ENCODE results near the gene CSK. TPM values are rescaled to one million over a fixed set of nuclear protein-coding genes. Genes with fewer than 3 reads are reported as not detected.
A peak's percentile ranks its signal among the peaks of the same experiment; 100 is the strongest.

CSK gene
- total RNA-seq, 4 donors from 2014 or later, result 14.9 to 56.4 (median 24.5) TPM

- H3K27me3 ChIP-seq, result no peaks in the 10 kb centered on the region
- peaks cover 0 to 66% (median 22%) of the 10 kb centered on the region in 3 donors for H3K36me3 ChIP-seq
- H3K27ac ChIP-seq, result peak overlapping the region in 1 of 4 donors; percentile 52
- peaks cover 0 to 36% (median 11%) of the 10 kb centered on the region in 4 donors for H3K4me1 ChIP-seq
- no peak for TF ChIP-seq EP300 (IDR thresholded peaks at IDR 0.05)
- TF ChIP-seq CTCF (IDR thresholded peaks at IDR 0.05), result no peak
- H3K9me3 ChIP-seq, result no peaks in the 10 kb centered on the region
- 90 to 91% methylated on average over 4 of the region's 4 CpGs for WGBS, 2 donors
- no peak overlapping the region for H3K4me3 ChIP-seq
- DNase-seq (ENCODE audit: low spot score in 2 of 2), result no peak
Observed at GRCh38 chr15:74845581-74845980, 63.7 kb downstream of the CSK start.

- Histone ChIP-seq H3K27ac (peak overlapping the region in 1 of 4 donors; percentile 8), H3K9me3 (no peaks in the 10 kb centered on the region), H3K27me3 (no peaks in the 10 kb centered on the region), H3K36me3 (peaks cover 0 to 84% (median 32%) of the 10 kb centered on the region in 3 donors), H3K4me1 (peaks cover 0 to 23% (median 4%) of the 10 kb centered on the region in 4 donors), H3K4me3 (no peak overlapping the region)
- TF ChIP-seq EP300 (IDR thresholded peaks at IDR 0.05) (no peak), CTCF (IDR thresholded peaks at IDR 0.05) (no peak), POLR2A (IDR thresholded peaks at IDR 0.05) (no peak)
- 50 to 55% methylated on average over 3 of the region's 3 CpGs for WGBS, 2 donors
- DNase-seq (ENCODE audit: low spot score in 2 of 2), result no peak
Observed at GRCh38 chr15:74847432-74847831, 65.6 kb downstream of the CSK start.

- 87 to 94% methylated on average over 4 of the region's 4 CpGs for whole genome bisulfite sequencing, 2 donors
- peaks cover 0 to 93% (median 47%) of the 10 kb centered on the region in 3 donors for H3K36me3 ChIP-seq
- TF ChIP-seq POLR2A (IDR thresholded peaks at IDR 0.05) (no peak), CTCF (IDR thresholded peaks at IDR 0.05) (no peak), EP300 (IDR thresholded peaks at IDR 0.05) (no peak)
Observed at GRCh38 chr15:74850393-74850792, 68.5 kb downstream of the CSK start.

GRCh38 chr15:74851960-74852359 lies 70.1 kb downstream of the CSK start:
- H3K36me3 ChIP-seq, result peaks cover 0 to 77% (median 47%) of the 10 kb centered on the region in 3 donors
- H3K4me1 ChIP-seq, result peaks cover 0 to 15% (median under 1%) of the 10 kb centered on the region in 4 donors
- no peaks in the 10 kb centered on the region for H3K27me3 ChIP-seq
- no peaks in the 10 kb centered on the region for H3K9me3 ChIP-seq
- no peak for DNase-seq (ENCODE audit: low spot score in 2 of 2)
- H3K4me3 ChIP-seq, result no peak overlapping the region
- H3K27ac ChIP-seq, result no peak overlapping the region
- TF ChIP-seq EP300 (IDR thresholded peaks at IDR 0.05) (no peak), POLR2A (IDR thresholded peaks at IDR 0.05) (no peak), CTCF (IDR thresholded peaks at IDR 0.05) (no peak)
- WGBS, 2 donors, result 88 to 94% methylated on average over 6 to 7 of the region's 7 CpGs

More at GRCh38 chr15:74850393-74850792, 68.5 kb downstream of the CSK start:
- no peaks in the 10 kb centered on the region for H3K27me3 ChIP-seq
- H3K9me3 ChIP-seq, result no peaks in the 10 kb centered on the region
- H3K4me1 ChIP-seq, result peaks cover 0 to 7% (median 0%) of the 10 kb centered on the region in 4 donors
- no peak for DNase-seq (ENCODE audit: low spot score in 2 of 2)
- no peak overlapping the region for H3K4me3 ChIP-seq
- no peak overlapping the region for H3K27ac ChIP-seq

Small RNAs within 50 kb of the gene (small RNA-seq; reads per million reads assigned to genes)
- not detected for gene CPLX3
- not detected for gene MIR4513
- gene MIR6882, result 0.38 reads per million

Other genes starting within 250 kb of the CSK start
- 1 to 10 TPM; 2.0 to 8.4 (median 5.3) TPM for gene ARID3B, start 240.9 kb upstream of the CSK start, total RNA-seq
- 100 to 1,000 TPM; 130 to 181 (median 138) TPM for gene CLK3, start 166.2 kb upstream of the CSK start, total RNA-seq
- 10 to 100 TPM; 14.4 to 18.8 (median 17.2) TPM for gene EDC3, start 86.1 kb upstream of the CSK start, total RNA-seq
- gene CYP1A1, start 56.6 kb upstream of the CSK start, total RNA-seq, result 1 to 10 TPM in 3 of 4 donors, under 1 TPM in 1; 0.44 to 5.1 (median 2.9) TPM
- not detected for gene CYP1A2, start 33.2 kb upstream of the CSK start, total RNA-seq
- under 1 TPM in 1 of 4 donors, not detected in 3; 0.42 TPM for gene LMAN1L, start 30.8 kb downstream of the CSK start, total RNA-seq
- gene CPLX3, start 44.5 kb downstream of the CSK start, total RNA-seq, result not detected
- gene ULK3, start 61.1 kb downstream of the CSK start, total RNA-seq, result 10 to 100 TPM; 42.6 to 86.7 (median 48.9) TPM
- gene SCAMP2, start 91.3 kb downstream of the CSK start, total RNA-seq, result 10 to 100 TPM; 47.6 to 72.0 (median 65.7) TPM
- gene MPI, start 108.0 kb downstream of the CSK start, total RNA-seq, result 10 to 100 TPM; 42.4 to 79.3 (median 60.8) TPM
- gene FAM219B, start 124.8 kb downstream of the CSK start, total RNA-seq, result 10 to 100 TPM; 59.4 to 84.6 (median 80.7) TPM
- gene COX5A, start 156.0 kb downstream of the CSK start, total RNA-seq, result 10 to 100 TPM; 27.8 to 51.3 (median 32.1) TPM
- gene RPP25, start 174.7 kb downstream of the CSK start, total RNA-seq, result 10 to 100 TPM; 10.1 to 15.9 (median 13.0) TPM
- gene SCAMP5, start 213.5 kb downstream of the CSK start, total RNA-seq, result 10 to 100 TPM in 2 of 4 donors, 1 to 10 TPM in 2; 1.5 to 14.1 (median 8.8) TPM
- 10 to 100 TPM; 19.8 to 42.5 (median 36.4) TPM for gene PPCDC, start 241.5 kb downstream of the CSK start, total RNA-seq